Fibroblast of mammary gland (primary cell): ENCODE measurements around the gene IRX4.

Experiments used
- DNase-seq: peaks from one replicate; pipeline ENCODE4 v3.0.0-alpha.2; 2010; ENCODE audit warnings: low read depth
- H3K4me3 ChIP-seq: 2 replicates; pipeline ENCODE4 v1.5.1; 2011; ENCODE audit warnings: low read depth, mild to moderate bottlenecking, low read length, moderate library complexity; ENCODE audit not compliant: control insufficient read depth
- TF ChIP-seq, protein P1 (sequence below): conservative IDR thresholded peaks from 2 replicates; pipeline ENCODE4 v1.5.1; 2011; ENCODE audit warnings: low read depth, low read length, inconsistent platforms; ENCODE audit not compliant: control insufficient read depth, insufficient read depth

IRX4 gene

DNA sequence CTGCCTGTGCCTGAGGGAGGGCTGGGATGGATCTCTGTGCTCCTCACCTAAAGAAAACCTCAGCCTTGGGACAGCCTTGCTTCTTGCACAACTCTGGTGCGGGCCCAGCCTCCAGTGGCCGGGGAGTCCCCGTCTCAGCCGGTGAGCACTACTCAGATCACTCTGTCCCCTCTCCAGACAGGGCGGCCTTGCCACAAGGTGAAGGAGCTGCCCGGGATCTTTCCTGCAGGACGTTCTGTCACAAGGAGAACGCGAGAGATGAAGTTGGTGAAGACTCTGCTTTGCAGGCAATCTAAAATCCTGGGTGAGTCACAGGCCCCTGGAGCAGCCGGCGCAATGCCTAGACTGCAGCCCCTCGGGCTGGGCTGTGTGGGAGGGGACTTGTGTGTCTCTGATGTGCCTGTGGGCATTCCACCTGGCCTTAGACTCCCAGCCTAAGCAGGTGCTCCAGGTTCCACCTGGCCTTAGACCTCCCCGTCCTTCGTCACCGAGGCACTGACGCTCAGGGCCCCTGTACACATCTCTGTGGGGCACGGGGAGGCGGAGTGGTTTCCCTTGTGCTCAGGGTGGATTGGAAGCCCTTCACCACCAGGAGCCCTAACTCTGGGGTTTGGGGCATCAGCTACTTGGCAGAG is 15.2 kb upstream of the IRX4 start:
- TF ChIP-seq, protein P1, sequence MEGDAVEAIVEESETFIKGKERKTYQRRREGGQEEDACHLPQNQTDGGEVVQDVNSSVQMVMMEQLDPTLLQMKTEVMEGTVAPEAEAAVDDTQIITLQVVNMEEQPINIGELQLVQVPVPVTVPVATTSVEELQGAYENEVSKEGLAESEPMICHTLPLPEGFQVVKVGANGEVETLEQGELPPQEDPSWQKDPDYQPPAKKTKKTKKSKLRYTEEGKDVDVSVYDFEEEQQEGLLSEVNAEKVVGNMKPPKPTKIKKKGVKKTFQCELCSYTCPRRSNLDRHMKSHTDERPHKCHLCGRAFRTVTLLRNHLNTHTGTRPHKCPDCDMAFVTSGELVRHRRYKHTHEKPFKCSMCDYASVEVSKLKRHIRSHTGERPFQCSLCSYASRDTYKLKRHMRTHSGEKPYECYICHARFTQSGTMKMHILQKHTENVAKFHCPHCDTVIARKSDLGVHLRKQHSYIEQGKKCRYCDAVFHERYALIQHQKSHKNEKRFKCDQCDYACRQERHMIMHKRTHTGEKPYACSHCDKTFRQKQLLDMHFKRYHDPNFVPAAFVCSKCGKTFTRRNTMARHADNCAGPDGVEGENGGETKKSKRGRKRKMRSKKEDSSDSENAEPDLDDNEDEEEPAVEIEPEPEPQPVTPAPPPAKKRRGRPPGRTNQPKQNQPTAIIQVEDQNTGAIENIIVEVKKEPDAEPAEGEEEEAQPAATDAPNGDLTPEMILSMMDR = no peak
- H3K4me3 ChIP-seq = no peak overlapping the region
- no peak for DNase-seq

DNA sequence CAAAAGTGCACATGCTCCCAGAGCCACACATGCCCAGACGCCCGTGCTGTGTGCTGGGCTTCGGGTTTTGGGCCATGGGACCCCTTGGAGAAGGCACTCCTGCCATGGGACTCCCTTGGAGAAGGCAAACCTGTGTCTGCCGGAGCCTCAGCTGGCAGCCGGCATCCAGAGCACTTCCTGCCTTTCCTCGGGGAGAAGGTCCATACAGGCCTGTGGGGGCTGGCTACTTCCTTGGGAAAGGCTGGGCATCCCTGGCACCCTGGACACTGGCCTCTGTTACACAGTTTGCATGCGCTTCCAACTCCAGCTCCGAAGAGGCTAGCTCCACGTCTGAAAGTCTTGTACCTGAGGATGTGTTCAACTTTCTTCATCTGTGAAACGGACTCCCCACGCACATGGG is 14.7 kb upstream of the IRX4 start:
- no peak overlapping the region for H3K4me3 ChIP-seq
- TF ChIP-seq, protein P1 = no peak

DNA sequence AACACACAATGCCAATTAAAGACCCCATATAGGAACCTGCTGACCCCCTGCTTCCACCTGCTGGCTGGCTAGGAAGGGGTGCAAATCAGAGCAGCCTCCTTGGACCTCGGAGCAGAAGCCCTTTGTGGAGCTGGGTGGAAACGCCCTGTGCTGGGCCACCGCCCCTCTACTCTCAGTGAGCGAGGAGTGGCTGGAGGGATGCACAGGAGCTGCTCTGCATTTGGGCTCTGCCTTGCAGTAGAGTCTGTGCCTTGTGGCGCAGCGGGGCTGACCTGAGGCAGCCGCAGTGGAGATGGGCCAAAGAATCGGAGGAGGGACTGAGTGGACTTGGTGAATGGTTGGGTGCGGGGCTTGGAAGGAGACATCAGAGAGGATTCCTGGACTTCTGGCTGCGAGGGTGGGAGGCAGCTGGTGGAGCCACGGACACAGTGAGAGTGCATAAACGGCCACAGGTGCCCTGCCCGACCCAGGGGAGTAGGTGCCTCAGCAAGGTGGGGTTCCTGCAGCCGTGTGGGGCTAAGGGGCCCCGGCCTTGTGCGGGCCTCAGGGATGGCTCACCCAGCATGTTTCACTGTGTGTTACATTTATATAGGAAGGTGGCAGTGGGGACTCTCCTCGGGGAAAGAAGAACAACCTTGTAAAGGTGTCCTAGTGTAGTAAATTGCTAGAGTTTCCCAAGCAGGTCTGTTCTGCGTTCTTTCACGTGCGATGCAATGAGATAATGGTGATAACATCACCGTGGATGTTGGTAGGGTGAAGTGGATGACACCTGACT is 14.1 kb upstream of the IRX4 start:
- no peak overlapping the region for H3K4me3 ChIP-seq
- TF ChIP-seq, protein P1 = no peak
- DNase-seq = no peak

More for the DNA sequence above, 14.7 kb upstream of the IRX4 start:
- no peak for DNase-seq

DNA sequence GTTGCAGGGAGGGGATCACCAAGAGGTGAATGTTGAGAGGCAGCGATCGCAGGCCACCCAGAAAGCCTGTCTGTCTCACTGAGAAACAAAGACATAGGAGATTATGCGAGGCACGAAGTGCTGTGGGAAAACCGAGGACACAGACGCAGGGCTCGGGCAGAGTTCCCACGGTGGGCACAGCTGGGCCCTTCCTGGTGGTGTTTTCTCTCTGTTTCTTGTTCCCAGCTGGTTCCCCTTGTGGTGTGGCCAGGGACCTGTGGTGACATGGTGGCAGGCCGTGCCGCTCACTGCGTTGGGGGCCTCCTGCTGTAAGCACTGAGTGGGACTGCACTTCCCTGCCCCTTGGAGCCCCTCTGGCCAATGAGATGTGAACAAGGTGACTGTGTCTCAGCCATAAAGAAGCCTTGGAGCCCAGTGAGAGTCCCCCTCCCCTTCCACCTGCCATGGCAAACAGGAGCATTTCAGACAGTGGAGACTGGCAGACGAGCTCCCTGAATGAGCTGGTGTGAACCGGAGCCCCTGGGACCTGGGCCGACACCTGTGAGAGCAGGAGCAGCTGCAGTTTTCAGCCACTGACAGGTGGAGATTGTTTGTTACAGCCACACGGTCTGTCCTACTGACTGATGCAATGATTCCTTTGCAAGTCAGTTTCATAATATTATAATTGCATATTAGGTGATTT is 13.2 kb upstream of the IRX4 start:
- TF ChIP-seq, protein P1 = no peak
- no peak overlapping the region for H3K4me3 ChIP-seq
- DNase-seq = no peak

DNA sequence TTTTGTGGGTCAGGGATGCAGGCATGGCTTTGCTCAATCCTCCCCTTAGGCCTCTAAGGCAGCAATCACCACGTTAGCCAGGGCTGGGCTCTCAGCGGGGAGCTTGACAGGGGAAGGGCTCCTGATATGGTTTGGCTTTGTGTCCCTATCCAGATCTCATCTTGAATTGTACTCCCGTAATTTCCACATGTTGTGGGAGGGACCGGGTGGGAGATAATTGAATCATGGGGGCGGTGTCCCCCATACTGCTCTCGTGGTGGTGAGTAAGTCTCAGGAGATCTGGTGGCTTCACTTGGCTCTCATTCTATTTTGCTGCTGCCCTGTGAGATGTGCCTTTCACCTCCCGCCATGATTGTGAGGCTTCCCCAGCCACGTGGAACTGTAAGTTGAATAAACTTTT is 11.5 kb upstream of the IRX4 start:
- DNase-seq = no peak
- H3K4me3 ChIP-seq = no peak overlapping the region
- TF ChIP-seq, protein P1 = no peak

DNA sequence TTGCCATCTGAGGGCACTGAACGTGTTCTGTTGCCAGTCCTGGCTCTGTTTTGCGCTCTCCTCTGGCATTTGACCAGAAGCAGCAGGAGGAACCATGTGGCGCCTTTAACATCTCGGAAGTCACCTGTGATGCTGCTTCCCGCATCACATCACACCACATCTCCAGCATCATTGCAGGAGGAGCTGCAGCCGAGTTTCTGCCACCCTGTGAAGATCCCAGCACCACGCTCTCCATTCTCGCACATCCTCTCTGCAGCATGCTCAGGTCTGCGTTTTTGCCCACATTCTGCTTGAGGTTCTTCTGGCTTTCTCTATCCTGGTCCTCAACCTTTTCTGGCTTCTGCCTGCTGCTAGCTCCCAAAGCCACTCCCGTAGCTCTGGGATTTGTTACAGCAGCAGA is 11.0 kb upstream of the IRX4 start:
- DNase-seq = no peak
- TF ChIP-seq, protein P1 = no peak
- no peak overlapping the region for H3K4me3 ChIP-seq
